ENCODE measurements around the gene ZNF782. TPM values are rescaled to one million over a fixed set of nuclear protein-coding genes. Genes with fewer than 3 reads are reported as not detected.

Gene ZNF782
- total RNA-seq, 1 donor from 2014 or later = 6.4 TPM

Other genes starting within 250 kb of the ZNF782 start
- 16.0 TPM for gene CDC14B, start 234.7 kb downstream of the ZNF782 start, total RNA-seq
- gene PRXL2C, start 199.2 kb downstream of the ZNF782 start, total RNA-seq = 28.0 TPM
- 10.6 TPM for gene ZNF510, start 76.4 kb downstream of the ZNF782 start, total RNA-seq
- not detected for gene NUTM2G, start 74.3 kb upstream of the ZNF782 start, total RNA-seq
- gene CTSV, start 184.6 kb upstream of the ZNF782 start, total RNA-seq = 0.32 TPM

Measured in lower lobe of right lung (tissue), 1 donor.